DND-41 (cell line): ENCODE results near the gene LAMA2.

Experiments used
- ATAC-seq: fragments of 200-7000 bp; cut with Tn5 transposase; 3 replicates; pipeline ENCODE4 v1.9.1; 2021; ENCODE audit warnings: low read depth; ENCODE audit not compliant: insufficient read depth
- DNase-seq: peaks from one replicate; pipeline ENCODE4 v3.0.0-alpha.2; 2020
- H2AFZ ChIP-seq: 2 replicates; pipeline ENCODE4 v1.6.0; 2012; ENCODE audit warnings: low read depth, low read length
- H3K27ac ChIP-seq: 2 replicates; pipeline ENCODE4 v1.5.1; 2012; ENCODE audit warnings: low read length, inconsistent platforms
- H3K27me3 ChIP-seq: fragments of 200-600 bp; sonication (generic); 2 replicates; pipeline ENCODE4 v1.6.0; 2012; ENCODE audit warnings: low read length, mild to moderate bottlenecking, inconsistent platforms; ENCODE audit not compliant: insufficient read depth, poor library complexity
- H3K36me3 ChIP-seq: 2 replicates; pipeline ENCODE4 v1.5.1; 2012; ENCODE audit warnings: low read length, inconsistent platforms; ENCODE audit not compliant: insufficient read depth
- H3K4me1 ChIP-seq: 2 replicates; pipeline ENCODE4 v1.5.1; 2012; ENCODE audit warnings: mild to moderate bottlenecking, low read length; ENCODE audit not compliant: insufficient read depth
- H3K4me2 ChIP-seq: 2 replicates; pipeline ENCODE4 v1.6.0; 2012; ENCODE audit warnings: mild to moderate bottlenecking, moderate library complexity, low read length, inconsistent platforms; ENCODE audit not compliant: insufficient read depth
- H3K4me3 ChIP-seq, 2 experiments: fragments of 200-600 bp in 1 of 2; shearing (Covaris generic) in 1 of 2; 2 replicates each; pipeline ENCODE4 v1.5.1; 2012 to 2016; ENCODE audit warnings: inconsistent platforms in 2 of 2, low read length in 2 of 2, mild to moderate bottlenecking in 2 of 2, low read depth in 1 of 2, moderate library complexity in 1 of 2
- H3K79me2 ChIP-seq: 2 replicates; pipeline ENCODE4 v1.6.0; 2012; ENCODE audit warnings: low read length, inconsistent platforms; ENCODE audit not compliant: insufficient read depth
- H3K9ac ChIP-seq: 2 replicates; pipeline ENCODE4 v1.6.0; 2012; ENCODE audit warnings: low read depth, mild to moderate bottlenecking, inconsistent platforms, low read length, moderate library complexity
- H3K9me3 ChIP-seq: 2 replicates; pipeline ENCODE4 v1.5.1; 2012; ENCODE audit warnings: low read length, moderate library complexity, mild to moderate bottlenecking, inconsistent platforms; ENCODE audit not compliant: insufficient read depth, severe bottlenecking
- H4K20me1 ChIP-seq: 2 replicates; pipeline ENCODE4 v1.6.0; 2012; ENCODE audit warnings: low read length; ENCODE audit not compliant: insufficient read depth
- CTCF ChIP-seq: IDR thresholded peaks from 2 replicates; pipeline ENCODE4 v1.5.1; 2012; ENCODE audit warnings: borderline replicate concordance, low read length, moderate library complexity, mild to moderate bottlenecking; ENCODE audit not compliant: poor library complexity, severe bottlenecking; ENCODE audit errors: extremely low read depth
- EZH2 ChIP-seq: IDR thresholded peaks from 3 replicates; pipeline ENCODE4 v1.6.1; 2012; ENCODE audit warnings: borderline replicate concordance, low read depth, mild to moderate bottlenecking, moderate library complexity, low read length, inconsistent platforms; ENCODE audit not compliant: severe bottlenecking

LAMA2 gene

GRCh38 chr6:129175066-129175465, 292.1 kb downstream of the LAMA2 start:
- Histone ChIP-seq H3K4me2 (no peak overlapping the region), H3K27ac (no peak overlapping the region), H3K36me3 (no peaks in the 10 kb centered on the region), H3K27me3 (no peaks in the 10 kb centered on the region), H3K9me3 (no peaks in the 10 kb centered on the region), H2AFZ (no peak overlapping the region), H3K9ac (no peak overlapping the region), H3K79me2 (no peaks in the 10 kb centered on the region), H3K4me1 (no peaks in the 10 kb centered on the region), H3K4me3 (no peak overlapping the region), H4K20me1 (no peaks in the 10 kb centered on the region)
- DNase-seq (no peak), ATAC-seq (no peak)
- TF ChIP-seq CTCF, result no peak
- no peak for TF ChIP-seq EZH2

GRCh38 chr6:129177801-129178200, 294.9 kb downstream of the LAMA2 start:
- no peak for DNase-seq
- Histone ChIP-seq H3K79me2 (no peaks in the 10 kb centered on the region), H3K9ac (no peak overlapping the region), H3K9me3 (no peaks in the 10 kb centered on the region), H2AFZ (no peak overlapping the region), H3K4me2 (no peak overlapping the region), H3K27ac (no peak overlapping the region), H3K4me3 (no peak overlapping the region), H3K36me3 (no peaks in the 10 kb centered on the region), H3K27me3 (no peaks in the 10 kb centered on the region), H3K4me1 (no peaks in the 10 kb centered on the region), H4K20me1 (no peaks in the 10 kb centered on the region)
- TF ChIP-seq EZH2 (no peak), CTCF (no peak)
- ATAC-seq, result no peak

- TF ChIP-seq EZH2 (no peak), CTCF (no peak)
- DNase-seq, result no peak
- Histone ChIP-seq H3K4me1 (no peaks in the 10 kb centered on the region), H3K27ac (no peak overlapping the region), H3K9me3 (no peaks in the 10 kb centered on the region), H3K4me3 (no peak overlapping the region), H3K36me3 (no peaks in the 10 kb centered on the region), H2AFZ (no peak overlapping the region), H3K4me2 (no peak overlapping the region), H4K20me1 (no peaks in the 10 kb centered on the region), H3K79me2 (no peaks in the 10 kb centered on the region), H3K9ac (no peak overlapping the region), H3K27me3 (no peaks in the 10 kb centered on the region)
- ATAC-seq, result no peak
These were observed 296.3 kb downstream of the LAMA2 start for GRCh38 chr6:129179283-129179682.

GRCh38 chr6:129181001-129181400, 298.1 kb downstream of the LAMA2 start:
- Histone ChIP-seq H2AFZ (no peak overlapping the region), H4K20me1 (no peaks in the 10 kb centered on the region), H3K4me3 (no peak overlapping the region), H3K36me3 (no peaks in the 10 kb centered on the region), H3K4me2 (no peak overlapping the region), H3K27ac (no peak overlapping the region), H3K79me2 (no peaks in the 10 kb centered on the region), H3K27me3 (no peaks in the 10 kb centered on the region), H3K9me3 (no peaks in the 10 kb centered on the region), H3K4me1 (no peaks in the 10 kb centered on the region), H3K9ac (no peak overlapping the region)
- TF ChIP-seq CTCF, result no peak
- TF ChIP-seq EZH2, result no peak
- DNase-seq (no peak), ATAC-seq (no peak)
